Nephron progenitor cell (in vitro differentiated cells): Measurements from ENCODE around the gene PLA2G4A.
A peak's percentile ranks its signal among the peaks of the same experiment; 100 is the strongest.

ENCODE experiments used
- DNase-seq: peaks from one replicate; pipeline ENCODE4 v3.0.0; 2021
- H3K27ac Mint-ChIP-seq: 2 replicates; pipeline ENCODE4 v1.8.0; 2021; ENCODE audit warnings: mild to moderate bottlenecking, moderate library complexity, mixed read lengths
- H3K27me3 Mint-ChIP-seq: 2 replicates; pipeline ENCODE4 v1.8.0; 2021; ENCODE audit warnings: mild to moderate bottlenecking, low read depth, mixed read lengths; ENCODE audit not compliant: poor library complexity
- H3K36me3 Mint-ChIP-seq: 2 replicates; pipeline ENCODE4 v1.8.0; 2021; ENCODE audit warnings: low read depth, mixed read lengths
- H3K4me1 Mint-ChIP-seq: 2 replicates; pipeline ENCODE4 v1.8.0; 2021; ENCODE audit warnings: mixed read lengths
- H3K4me3 Mint-ChIP-seq: 2 replicates; pipeline ENCODE4 v1.8.0; 2021; ENCODE audit warnings: mild to moderate bottlenecking, moderate library complexity, mixed read lengths
- H3K9me3 Mint-ChIP-seq: 2 replicates; pipeline ENCODE4 v1.8.0; 2021; ENCODE audit warnings: mild to moderate bottlenecking, moderate library complexity, mixed read lengths
- CTCF ChIP-seq: fragments of 200-600 bp; sonication (generic); IDR thresholded peaks from 2 replicates; pipeline ENCODE4 v1.5.0; 2021; ENCODE audit warnings: antibody characterized with exemption

PLA2G4A gene

GRCh38 chr1:186966456-186966855, 137.7 kb downstream of the PLA2G4A start:
- no peaks in the 10 kb centered on the region for H3K9me3 Mint-ChIP-seq
- no peaks in the 10 kb centered on the region for H3K4me1 Mint-ChIP-seq
- no peaks in the 10 kb centered on the region for H3K36me3 Mint-ChIP-seq
- no peak for TF ChIP-seq CTCF
- no peak overlapping the region for H3K4me3 Mint-ChIP-seq
- no peak for DNase-seq
- H3K27me3 Mint-ChIP-seq = no peaks in the 10 kb centered on the region
- H3K27ac Mint-ChIP-seq = no peak overlapping the region

- Mint-ChIP-seq H3K4me3 (no peak overlapping the region), H3K36me3 (no peaks in the 10 kb centered on the region), H3K9me3 (no peaks in the 10 kb centered on the region), H3K4me1 (no peaks in the 10 kb centered on the region), H3K27ac (no peak overlapping the region), H3K27me3 (no peaks in the 10 kb centered on the region)
- no peak for DNase-seq
- TF ChIP-seq CTCF = no peak
These were observed 139.1 kb downstream of the PLA2G4A start for GRCh38 chr1:186967656-186968394.

GRCh38 chr1:186974774-186975181, 146.0 kb downstream of the PLA2G4A start:
- TF ChIP-seq CTCF = no peak
- Mint-ChIP-seq H3K27ac (no peak overlapping the region), H3K27me3 (no peaks in the 10 kb centered on the region), H3K9me3 (no peaks in the 10 kb centered on the region), H3K36me3 (no peaks in the 10 kb centered on the region), H3K4me1 (no peaks in the 10 kb centered on the region), H3K4me3 (no peak overlapping the region)
- no peak for DNase-seq

GRCh38 chr1:186975220-186975619, 146.5 kb downstream of the PLA2G4A start:
- no peak overlapping the region for H3K27ac Mint-ChIP-seq
- no peaks in the 10 kb centered on the region for H3K36me3 Mint-ChIP-seq
- H3K9me3 Mint-ChIP-seq = no peaks in the 10 kb centered on the region
- TF ChIP-seq CTCF = no peak
- H3K4me1 Mint-ChIP-seq = no peaks in the 10 kb centered on the region
- H3K27me3 Mint-ChIP-seq = no peaks in the 10 kb centered on the region
- H3K4me3 Mint-ChIP-seq = no peak overlapping the region
- no peak for DNase-seq

- Mint-ChIP-seq H3K36me3 (no peaks in the 10 kb centered on the region), H3K9me3 (no peaks in the 10 kb centered on the region)
- DNase-seq = peak; percentile 4
These were observed 148.0 kb downstream of the PLA2G4A start for GRCh38 chr1:186976700-186977099.

More at GRCh38 chr1:186976700-186977099, 148.0 kb downstream of the PLA2G4A start:
- Mint-ChIP-seq H3K27me3 (no peaks in the 10 kb centered on the region), H3K27ac (no peak overlapping the region), H3K4me1 (no peaks in the 10 kb centered on the region), H3K4me3 (no peak overlapping the region)
- TF ChIP-seq CTCF = no peak
